ENCODE data around the gene HOATZ.

The HOATZ gene

GRCh38 chr11:111571829-111572501, 57.4 kb downstream of the HOATZ start:
- H3K4me3 ChIP-seq (ENCODE audit: low read depth, low read length): no peak overlapping the region
- no peak for TF ChIP-seq CTCF (IDR thresholded peaks at IDR 0.05; ENCODE audit: control insufficient read depth, extremely low read depth, insufficient read depth)
- DNase-seq (ENCODE audit: low read depth): no peak

GRCh38 chr11:111572581-111572980, 58.0 kb downstream of the HOATZ start:
- H3K4me3 ChIP-seq (ENCODE audit: low read depth, low read length): no peak overlapping the region
- TF ChIP-seq CTCF (IDR thresholded peaks at IDR 0.05; ENCODE audit: control insufficient read depth, extremely low read depth, insufficient read depth): no peak
- no peak for DNase-seq (ENCODE audit: low read depth)

GRCh38 chr11:111573821-111574249, 59.3 kb downstream of the HOATZ start:
- no peak for DNase-seq (ENCODE audit: low read depth)
- no peak overlapping the region for H3K4me3 ChIP-seq (ENCODE audit: low read depth, low read length)
- no peak for TF ChIP-seq CTCF (IDR thresholded peaks at IDR 0.05; ENCODE audit: control insufficient read depth, extremely low read depth, insufficient read depth)

GRCh38 chr11:111574373-111575225, 60.0 kb downstream of the HOATZ start:
- no peak for DNase-seq (ENCODE audit: low read depth)
- no peak overlapping the region for H3K4me3 ChIP-seq (ENCODE audit: low read depth, low read length)
- 0 out of 2 replicates have a peak, but pooled peaks have one; percentile 18 for TF ChIP-seq CTCF (IDR thresholded peaks at IDR 0.05; ENCODE audit: control insufficient read depth, extremely low read depth, insufficient read depth)

GRCh38 chr11:111575740-111576139, 61.2 kb downstream of the HOATZ start:
- TF ChIP-seq CTCF (IDR thresholded peaks at IDR 0.05; ENCODE audit: control insufficient read depth, extremely low read depth, insufficient read depth): no peak
- no peak for DNase-seq (ENCODE audit: low read depth)
- H3K4me3 ChIP-seq (ENCODE audit: low read depth, low read length): no peak overlapping the region

- no peak for TF ChIP-seq CTCF (IDR thresholded peaks at IDR 0.05; ENCODE audit: control insufficient read depth, extremely low read depth, insufficient read depth)
- no peak overlapping the region for H3K4me3 ChIP-seq (ENCODE audit: low read depth, low read length)
- no peak for DNase-seq (ENCODE audit: low read depth)
Measured at GRCh38 chr11:111577821-111578220, 63.2 kb downstream of the HOATZ start.

Data from LNCaP clone FGC (cell line).